ENCODE measurements around the gene PLCXD3. TPM values are rescaled to one million over a fixed set of nuclear protein-coding genes. Genes with fewer than 3 reads are reported as not detected.
A peak's percentile ranks its signal among the peaks of the same experiment; 100 is the strongest.

The PLCXD3 gene
- total and polyA plus RNA-seq, 8 donors = 0.07 to 4.8 (median 0.12) TPM

GRCh38 chr5:41425736-41426135 is 84.7 kb downstream of the PLCXD3 start:
- Histone ChIP-seq H3K36me3 (no peaks in the 10 kb centered on the region), H3K27ac (no peak overlapping the region), H3K27me3 (no peaks in the 10 kb centered on the region), H3K4me3 (no peak overlapping the region), H3K4me1 (no peaks in the 10 kb centered on the region), H3K9me3 (no peaks in the 10 kb centered on the region)
- intact Hi-C loops (cut with DNase I) = no loop called here
- TF ChIP-seq CTCF (IDR thresholded peaks at IDR 0.05) = no peak
- ATAC-seq (no peak), DNase-seq (peak in 1 of 4 donors; percentile 5)

- Histone ChIP-seq H3K4me3 (no peak overlapping the region), H3K9me3 (no peaks in the 10 kb centered on the region), H3K27me3 (no peaks in the 10 kb centered on the region), H3K36me3 (no peaks in the 10 kb centered on the region), H3K27ac (no peak overlapping the region), H3K4me1 (no peaks in the 10 kb centered on the region)
- TF ChIP-seq CTCF (IDR thresholded peaks at IDR 0.05) = no peak
- DNase-seq (no peak), ATAC-seq (no peak)
- intact Hi-C loops (cut with DNase I) = no loop called here
Measured at GRCh38 chr5:41420492-41421067, 89.8 kb downstream of the PLCXD3 start.

GRCh38 chr5:41418220-41419031 is 92.0 kb downstream of the PLCXD3 start:
- no peak for DNase-seq
- intact Hi-C loops (cut with DNase I) = no loop called here
- Histone ChIP-seq H3K27me3 (no peaks in the 10 kb centered on the region), H3K27ac (no peak overlapping the region), H3K36me3 (no peaks in the 10 kb centered on the region), H3K4me1 (no peaks in the 10 kb centered on the region), H3K9me3 (no peaks in the 10 kb centered on the region), H3K4me3 (no peak overlapping the region)
- ATAC-seq = no peak
- no peak for TF ChIP-seq CTCF (IDR thresholded peaks at IDR 0.05)

GRCh38 chr5:41416336-41416735 is 94.1 kb downstream of the PLCXD3 start:
- no peak for TF ChIP-seq CTCF (IDR thresholded peaks at IDR 0.05)
- no peaks in the 10 kb centered on the region for H3K9me3 ChIP-seq
- no peak overlapping the region for H3K27ac ChIP-seq
- ATAC-seq (no peak), DNase-seq (no peak)
- H3K36me3 ChIP-seq = no peaks in the 10 kb centered on the region
- H3K27me3 ChIP-seq = no peaks in the 10 kb centered on the region
- intact Hi-C loops (cut with DNase I) = no loop called here
- H3K4me1 ChIP-seq = no peaks in the 10 kb centered on the region
- H3K4me3 ChIP-seq = no peak overlapping the region

- Histone ChIP-seq H3K4me1 (no peaks in the 10 kb centered on the region), H3K4me3 (no peak overlapping the region), H3K36me3 (no peaks in the 10 kb centered on the region), H3K9me3 (no peaks in the 10 kb centered on the region), H3K27me3 (no peaks in the 10 kb centered on the region), H3K27ac (no peak overlapping the region)
- intact Hi-C loops (cut with DNase I) = no loop called here
- no peak for DNase-seq
- no peak for ATAC-seq
- no peak for TF ChIP-seq CTCF (IDR thresholded peaks at IDR 0.05)
Measured at GRCh38 chr5:41415242-41415641, 95.2 kb downstream of the PLCXD3 start.
